ENCODE data around the gene RNF32.

- TF ChIP-seq CTCF (IDR thresholded peaks at IDR 0.05) (no peak), POLR2A (IDR thresholded peaks at IDR 0.05; ENCODE audit: low read depth) (no peak), POLR2AphosphoS5 (IDR thresholded peaks at IDR 0.05) (no peak)
Measured at GRCh38 chr7:156642306-156643045, 1.9 kb downstream of the RNF32 start.
